ENCODE measurements around the gene KCNQ1. TPM values are rescaled to one million over a fixed set of nuclear protein-coding genes. Genes with fewer than 3 reads are reported as not detected.

The KCNQ1 gene
- total RNA-seq, 1 experiment from 2014 or later, result 2.5 TPM

- Mint-ChIP-seq H3K36me3 (no peaks in the 10 kb centered on the region), H3K4me3 (no peak overlapping the region), H3K9me3 (no peaks in the 10 kb centered on the region), H3K27ac (no peak overlapping the region), H3K4me1 (no peaks in the 10 kb centered on the region), H3K27me3 (ENCODE audit: low read depth) (peaks cover 59% of the 10 kb centered on the region)
- ChIA-PET POLR2A (no interaction called here), CTCF (no interaction called here)
- ATAC-seq, result no peak
- DNase-seq (ENCODE audit: low spot score), result no peak
- TF ChIP-seq ERG (CRISPR knock-in tag; IDR thresholded peaks at IDR 0.05) (no peak), NFYB (CRISPR knock-in tag; conservative IDR thresholded peaks at IDR 0.05; ENCODE audit: low read depth) (no peak), SOX15 (CRISPR knock-in tag; IDR thresholded peaks at IDR 0.05) (no peak), CTCF (IDR thresholded peaks at IDR 0.05) (no peak), E2F4 (CRISPR knock-in tag; IDR thresholded peaks at IDR 0.05; ENCODE audit: borderline replicate concordance, low read depth) (no peak), USF2 (CRISPR knock-in tag; IDR thresholded peaks at IDR 0.05) (no peak), FOXJ3 (CRISPR knock-in tag; IDR thresholded peaks at IDR 0.05; ENCODE audit: borderline replicate concordance) (no peak), MXD4 (CRISPR knock-in tag; IDR thresholded peaks at IDR 0.05; ENCODE audit: borderline replicate concordance) (no peak), PRDM15 (CRISPR knock-in tag; IDR thresholded peaks at IDR 0.05) (no peak), ZBTB21 (CRISPR knock-in tag; IDR thresholded peaks at IDR 0.05; ENCODE audit: borderline replicate concordance) (no peak), IRF2 (CRISPR knock-in tag; IDR thresholded peaks at IDR 0.05; ENCODE audit: borderline replicate concordance, low read depth) (no peak), AR (CRISPR knock-in tag; IDR thresholded peaks at IDR 0.05) (no peak), ZNF396 (CRISPR knock-in tag; IDR thresholded peaks at IDR 0.05; ENCODE audit: borderline replicate concordance) (no peak), EMX1 (CRISPR knock-in tag; IDR thresholded peaks at IDR 0.05) (no peak), PREB (CRISPR knock-in tag; IDR thresholded peaks at IDR 0.05; ENCODE audit: borderline replicate concordance) (no peak), AFF4 (CRISPR knock-in tag; IDR thresholded peaks at IDR 0.05; ENCODE audit: borderline replicate concordance) (no peak), ATF1 (CRISPR knock-in tag; IDR thresholded peaks at IDR 0.05) (no peak), RELA (CRISPR knock-in tag; IDR thresholded peaks at IDR 0.05; ENCODE audit: borderline replicate concordance) (no peak), ZNF138 (CRISPR knock-in tag; conservative IDR thresholded peaks at IDR 0.05) (no peak)
These were observed 125.5 kb downstream of the KCNQ1 start for GRCh38 chr11:2570211-2570811.

Measured in WTC11 (cell line).